HG02981 (cell line): ENCODE measurements around the gene EHBP1.

ENCODE experiments used
- ATAC-seq: cut with Tn5 transposase; IDR thresholded peaks from one replicate; pipeline ENCODE4 v1.9.1; 2021; ENCODE audit warnings: mild to moderate bottlenecking, moderate library complexity; ENCODE audit not compliant: unreplicated experiment

EHBP1 gene

DNA sequence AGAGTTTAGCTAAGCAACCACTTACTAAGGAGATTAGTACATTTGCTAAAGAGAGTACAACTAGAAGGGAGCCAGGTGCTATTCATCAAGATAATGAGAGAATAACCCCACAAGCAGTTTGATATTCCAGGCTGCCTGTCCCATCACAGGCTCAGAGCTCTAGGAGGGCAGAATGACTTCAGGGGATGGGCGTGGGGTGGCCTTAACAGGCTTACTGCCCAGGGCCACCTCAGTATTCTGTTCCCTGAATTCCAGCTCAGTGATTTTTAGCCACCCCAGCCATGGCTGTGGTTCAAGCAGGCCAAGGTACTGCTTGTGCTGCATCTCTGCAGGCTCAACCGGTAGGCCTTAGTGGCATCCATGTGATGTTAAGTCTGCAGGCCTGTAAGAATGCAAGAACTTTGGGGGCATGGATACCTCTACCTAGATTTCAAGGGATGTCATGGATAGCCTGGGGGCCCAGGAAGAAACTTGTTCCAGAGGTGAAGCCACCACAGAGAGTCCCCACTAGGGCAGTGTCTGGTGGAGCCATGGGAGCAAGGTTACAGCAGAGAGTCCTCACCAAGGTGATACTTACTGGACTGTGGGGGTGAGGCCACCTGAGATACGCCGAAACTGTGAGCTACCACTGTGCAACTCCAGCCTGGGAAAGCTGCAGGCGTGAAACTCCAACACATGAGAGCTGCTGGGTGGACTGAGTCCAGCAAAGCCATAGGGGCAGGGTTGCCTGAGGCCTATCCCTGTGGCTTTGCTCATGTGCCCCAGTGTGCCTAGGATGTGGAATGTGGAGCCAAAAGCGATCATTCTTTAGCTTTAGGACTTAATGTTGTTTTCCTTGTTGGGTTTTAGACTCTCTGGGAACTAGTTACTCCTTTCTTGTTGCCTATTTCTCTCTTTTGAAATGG is 107.7 kb downstream of the EHBP1 start:
- ATAC-seq: no peak

DNA sequence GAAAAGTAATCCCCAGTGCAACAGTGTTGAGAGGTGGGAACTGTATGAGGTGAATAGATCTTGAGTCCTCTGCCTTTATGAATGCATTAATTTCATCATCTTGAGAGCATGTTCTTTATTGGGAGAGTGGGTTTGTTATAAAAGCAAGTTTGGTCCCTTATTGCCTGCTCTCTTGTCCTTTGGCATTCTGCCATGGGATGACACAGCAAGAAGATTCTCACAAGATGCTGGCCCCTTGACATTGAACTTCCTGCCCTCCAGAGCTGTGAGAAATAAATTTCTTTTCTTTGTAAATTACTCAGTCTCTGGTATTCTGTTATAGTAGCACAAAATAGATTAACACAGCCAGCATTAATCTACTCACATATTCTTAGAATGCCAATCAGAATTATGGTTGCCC is 108.6 kb downstream of the EHBP1 start:
- ATAC-seq: no peak

DNA sequence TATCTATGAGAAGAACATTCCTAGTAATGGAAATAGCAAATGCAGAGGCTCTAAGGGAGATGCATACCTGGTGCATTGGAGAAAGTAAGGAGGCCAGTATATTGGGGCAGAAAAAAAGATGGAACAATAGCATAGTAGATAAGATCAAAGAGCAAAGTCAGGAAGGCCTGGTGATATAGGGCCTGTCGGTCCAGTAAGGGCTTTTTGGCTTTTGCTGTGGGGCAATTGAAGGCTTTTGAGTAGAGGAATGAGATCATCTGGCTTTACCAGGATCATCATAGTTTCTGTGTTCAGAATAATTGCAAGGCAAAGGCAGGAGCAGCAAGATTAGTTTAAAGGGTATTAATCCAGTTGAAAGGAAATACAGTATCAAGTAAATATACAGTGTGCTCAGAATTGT is 111.8 kb downstream of the EHBP1 start:
- no peak for ATAC-seq

DNA sequence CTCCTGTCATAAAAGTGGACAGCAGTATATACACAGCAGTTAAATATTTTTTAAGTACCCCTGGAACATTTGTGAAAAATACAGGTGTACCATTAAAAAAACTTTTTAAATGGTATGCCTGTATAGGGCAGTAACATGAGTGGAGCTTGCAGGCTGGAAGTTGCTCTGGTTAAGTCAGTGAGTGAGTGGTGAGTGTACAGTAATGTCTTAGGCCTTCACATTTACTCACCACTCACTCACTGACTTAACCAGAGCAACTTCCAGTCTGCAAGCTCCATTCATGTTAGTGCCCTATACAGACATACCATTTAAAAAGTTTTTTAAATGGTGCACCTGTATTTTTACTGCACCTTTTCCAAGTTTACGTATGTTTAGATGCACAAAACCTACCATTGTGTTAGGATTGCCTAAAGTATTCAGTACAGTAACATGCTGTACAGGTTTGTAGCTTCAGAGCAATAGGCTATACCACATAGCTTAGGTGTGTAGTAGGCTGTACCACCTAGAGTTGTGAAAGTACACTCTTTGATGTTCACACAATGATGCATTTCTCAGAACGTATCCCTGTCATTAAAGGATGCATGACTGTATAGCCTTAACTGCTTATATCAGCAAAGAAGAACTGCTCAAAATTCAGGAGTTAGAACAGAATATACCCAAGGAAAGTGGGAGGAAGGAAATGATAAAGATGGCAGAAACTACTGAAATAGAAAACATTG is 112.6 kb downstream of the EHBP1 start:
- ATAC-seq: no peak

DNA sequence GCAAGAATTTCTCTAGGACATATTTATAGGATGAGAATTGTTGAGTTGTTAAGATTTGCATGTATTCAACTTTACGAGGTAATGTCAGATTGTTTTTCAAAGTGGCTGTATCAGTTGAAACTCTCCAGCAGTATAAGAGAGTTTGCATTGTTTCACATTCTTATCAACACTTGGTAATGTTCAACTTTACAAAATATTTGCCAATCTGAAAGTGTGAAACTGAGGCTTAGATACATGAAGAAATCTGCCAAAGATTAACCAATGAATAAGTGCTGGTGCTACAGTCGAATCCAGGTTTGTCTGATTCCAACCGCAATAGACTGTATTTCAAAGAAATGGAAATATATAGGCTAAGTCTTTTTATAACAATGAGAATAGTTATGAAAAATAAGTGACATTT is 117.0 kb downstream of the EHBP1 start:
- no peak for ATAC-seq

DNA sequence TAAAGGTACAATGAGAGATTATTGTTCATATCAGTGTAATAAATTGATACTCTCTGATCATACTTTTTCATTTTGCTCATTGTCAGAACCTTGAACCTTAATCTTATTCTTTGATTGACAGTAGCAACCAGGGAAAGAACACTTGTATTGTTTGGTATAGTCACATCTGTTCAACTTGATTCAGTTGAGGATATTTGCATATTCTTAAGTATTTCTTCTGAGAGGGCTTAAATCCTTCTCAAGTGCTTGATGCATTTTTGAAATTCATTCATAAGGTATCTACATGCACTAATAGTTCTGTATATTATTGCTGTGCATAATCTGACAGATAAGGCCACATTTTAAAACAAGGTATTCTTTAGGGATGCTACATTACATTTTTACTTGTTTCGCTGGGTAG is 118.9 kb downstream of the EHBP1 start:
- ATAC-seq: no peak

DNA sequence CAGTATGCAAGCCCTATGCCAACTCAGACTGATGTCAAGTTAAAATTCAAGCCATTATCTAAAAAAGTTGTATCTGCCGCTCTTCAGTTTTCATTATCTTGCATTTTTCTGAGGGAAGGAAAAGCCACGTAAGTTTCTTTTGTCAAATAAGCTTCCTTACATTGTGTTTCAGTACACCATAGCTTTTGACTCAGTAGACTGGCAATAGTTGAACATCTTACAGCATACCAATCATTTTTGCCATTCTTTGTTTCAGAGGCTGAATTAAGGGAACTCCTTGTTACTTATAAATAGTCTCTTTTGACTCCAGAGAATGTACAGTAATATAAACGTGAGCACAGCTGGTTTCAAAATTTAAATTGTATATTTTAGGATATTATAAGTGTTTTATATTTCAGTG is 120.6 kb downstream of the EHBP1 start:
- no peak for ATAC-seq

DNA sequence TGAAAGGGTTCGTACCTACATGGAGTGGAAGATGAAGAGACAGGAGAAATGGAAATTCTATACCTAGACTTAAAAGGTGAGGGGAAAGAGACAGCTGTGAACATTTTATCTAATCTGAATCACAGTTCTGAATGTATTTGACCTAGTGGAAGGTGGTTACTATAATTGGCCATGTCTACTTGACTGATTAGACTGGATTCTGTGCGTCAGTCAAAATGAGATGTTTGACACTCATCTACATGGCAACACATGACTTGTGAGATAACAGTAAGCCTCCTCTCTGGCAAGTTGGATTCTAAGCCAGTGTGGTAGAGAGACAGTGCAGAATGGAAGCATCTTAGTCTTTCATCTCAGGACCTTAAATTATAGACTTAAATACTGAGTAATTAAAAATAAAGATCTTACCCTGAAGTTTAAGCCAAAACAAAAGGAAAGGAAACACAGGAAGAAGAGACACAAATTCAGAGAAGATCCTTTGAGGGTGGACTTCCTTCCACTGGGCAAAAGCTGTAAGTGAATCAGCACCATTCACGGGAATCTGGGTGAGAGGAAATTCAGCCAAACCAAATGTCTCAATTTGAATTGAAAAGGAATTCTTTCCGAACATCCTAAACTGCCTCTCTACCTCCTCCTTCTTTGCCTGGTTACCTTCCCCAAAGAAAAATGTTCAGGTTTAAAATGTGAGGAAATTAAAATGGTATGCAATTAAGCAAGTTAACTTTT is 121.6 kb downstream of the EHBP1 start:
- ATAC-seq: no peak

DNA sequence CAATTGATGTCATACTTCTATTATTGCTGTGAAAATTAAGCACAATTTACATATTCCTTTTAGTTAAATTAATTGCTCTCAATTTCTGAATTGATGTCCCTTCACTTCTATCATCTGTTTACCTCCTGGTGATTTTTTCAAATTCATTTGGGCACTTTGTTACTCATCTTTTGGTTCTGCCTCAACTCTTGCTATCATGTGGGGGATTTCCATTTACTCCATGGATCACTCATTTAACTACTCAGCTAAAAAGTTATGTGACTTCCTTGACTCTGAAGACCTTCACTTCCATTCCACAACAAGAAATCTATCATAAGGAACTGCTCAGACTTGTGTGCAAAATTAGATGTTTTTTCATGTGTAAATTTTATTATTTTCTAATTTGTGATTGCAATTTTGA is 126.2 kb downstream of the EHBP1 start:
- no peak for ATAC-seq

DNA sequence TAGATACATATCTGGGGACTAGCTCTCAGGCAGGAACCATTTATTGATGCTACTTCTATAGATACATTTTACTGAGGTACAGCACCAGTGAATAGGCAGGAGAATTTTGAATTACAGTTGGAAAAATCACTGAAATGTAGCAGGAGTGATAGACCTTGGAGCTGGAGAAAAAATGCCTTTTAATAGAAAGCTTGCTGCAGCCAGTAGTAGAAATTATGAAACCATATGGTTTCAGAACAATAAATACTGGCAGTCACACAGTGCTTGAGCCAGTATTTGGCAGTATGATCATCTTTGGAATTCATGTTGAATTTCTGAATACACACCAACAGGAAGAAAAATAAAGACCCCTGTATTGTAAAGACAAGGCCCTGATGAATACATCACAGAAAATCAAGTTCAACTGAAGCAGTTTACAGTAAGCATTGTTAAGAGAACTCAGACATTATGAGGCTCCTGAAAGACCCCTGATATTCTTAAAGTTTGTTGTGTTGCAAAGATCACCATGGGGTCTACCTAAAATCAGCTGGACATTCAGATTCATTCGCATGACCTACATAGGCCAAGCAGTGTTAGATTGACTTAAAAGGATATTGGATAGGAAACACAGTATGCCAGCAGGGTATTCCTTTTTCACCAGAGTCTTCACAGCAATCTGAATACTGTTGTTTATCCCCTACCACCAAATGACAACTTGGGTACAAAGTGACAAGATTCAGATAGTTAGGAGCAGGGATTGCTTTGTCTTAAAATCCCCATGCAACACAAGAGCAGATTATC is 139.0 kb downstream of the EHBP1 start:
- no peak for ATAC-seq

DNA sequence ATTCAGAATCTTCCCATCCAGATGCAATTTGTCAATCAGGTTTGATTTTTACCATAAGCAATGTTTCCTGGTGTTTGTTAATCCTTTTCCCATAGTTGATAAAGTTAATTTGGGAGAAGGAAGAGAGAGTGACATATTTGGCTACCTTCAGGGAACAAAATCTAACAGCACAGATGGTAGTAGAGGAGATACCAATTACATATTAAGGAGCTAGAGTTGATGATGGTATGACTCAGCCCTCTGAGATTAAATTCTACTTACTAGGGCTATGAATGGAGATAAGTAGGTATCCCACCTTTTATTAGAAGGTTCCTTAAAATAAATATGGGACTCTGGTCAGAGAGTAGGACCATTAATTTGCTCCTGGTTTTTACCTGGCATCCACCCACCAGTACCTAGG is 139.7 kb downstream of the EHBP1 start:
- no peak for ATAC-seq

DNA sequence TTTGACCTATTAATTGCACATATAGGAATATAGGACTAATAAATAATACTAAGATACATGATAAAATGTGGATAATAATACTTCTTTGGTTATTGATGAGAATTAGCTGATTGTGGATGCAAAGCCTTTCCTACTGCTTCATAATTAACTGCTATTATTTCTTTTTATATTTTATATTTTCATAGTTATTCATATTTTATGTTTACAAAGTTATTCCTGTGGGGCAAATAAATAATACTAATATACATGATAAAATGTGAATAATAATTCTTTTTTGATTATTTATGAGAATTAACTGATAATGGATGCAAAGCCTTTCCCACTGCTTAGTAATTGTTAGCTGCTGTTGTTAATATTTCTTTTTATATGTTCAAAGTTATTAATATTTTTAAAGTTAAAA is 146.7 kb downstream of the EHBP1 start:
- no peak for ATAC-seq

DNA sequence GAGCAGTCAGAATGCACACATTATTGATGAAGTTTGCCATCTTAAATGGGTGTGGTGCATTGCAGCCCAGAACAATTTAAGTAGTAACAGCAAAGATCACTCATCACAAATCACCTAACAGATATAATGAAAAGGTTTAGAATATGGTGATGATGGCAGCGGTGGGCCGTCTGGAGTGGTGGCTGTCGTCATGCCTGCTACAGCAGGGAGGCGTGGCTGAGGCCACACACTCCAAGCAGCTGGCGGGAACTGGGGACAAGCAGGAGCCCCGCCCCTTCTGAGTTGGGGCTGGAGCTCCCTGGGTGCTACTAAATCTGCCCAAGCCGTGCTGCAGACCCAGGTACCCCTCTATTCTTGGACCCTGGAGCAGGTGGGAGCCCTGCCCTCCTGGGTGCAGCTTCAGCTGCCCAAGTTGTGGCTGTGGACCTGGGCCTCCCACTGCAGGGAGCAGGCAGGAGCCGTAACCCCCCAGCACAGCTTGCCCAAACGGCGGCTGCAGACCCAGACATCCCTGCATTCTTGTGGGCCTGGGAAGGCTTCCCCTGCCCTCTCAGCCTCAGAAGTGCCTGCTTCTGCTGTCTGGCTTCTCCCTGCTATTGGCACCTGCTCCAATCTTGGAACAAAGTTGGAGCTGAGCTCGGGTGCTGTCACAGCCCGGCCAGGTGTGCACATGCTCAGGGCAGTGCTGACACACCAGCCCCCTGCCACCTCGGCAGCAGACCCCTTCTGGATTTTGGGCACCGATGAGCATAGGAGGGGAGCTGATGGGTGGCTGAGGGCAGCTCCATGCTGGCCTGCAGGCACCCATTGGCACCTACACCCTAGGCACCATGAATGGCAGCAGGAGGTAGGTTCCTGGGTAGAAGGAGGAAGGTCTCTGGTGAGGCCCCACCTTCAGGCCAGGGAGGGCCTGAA is 149.3 kb downstream of the EHBP1 start:
- ATAC-seq: no peak

DNA sequence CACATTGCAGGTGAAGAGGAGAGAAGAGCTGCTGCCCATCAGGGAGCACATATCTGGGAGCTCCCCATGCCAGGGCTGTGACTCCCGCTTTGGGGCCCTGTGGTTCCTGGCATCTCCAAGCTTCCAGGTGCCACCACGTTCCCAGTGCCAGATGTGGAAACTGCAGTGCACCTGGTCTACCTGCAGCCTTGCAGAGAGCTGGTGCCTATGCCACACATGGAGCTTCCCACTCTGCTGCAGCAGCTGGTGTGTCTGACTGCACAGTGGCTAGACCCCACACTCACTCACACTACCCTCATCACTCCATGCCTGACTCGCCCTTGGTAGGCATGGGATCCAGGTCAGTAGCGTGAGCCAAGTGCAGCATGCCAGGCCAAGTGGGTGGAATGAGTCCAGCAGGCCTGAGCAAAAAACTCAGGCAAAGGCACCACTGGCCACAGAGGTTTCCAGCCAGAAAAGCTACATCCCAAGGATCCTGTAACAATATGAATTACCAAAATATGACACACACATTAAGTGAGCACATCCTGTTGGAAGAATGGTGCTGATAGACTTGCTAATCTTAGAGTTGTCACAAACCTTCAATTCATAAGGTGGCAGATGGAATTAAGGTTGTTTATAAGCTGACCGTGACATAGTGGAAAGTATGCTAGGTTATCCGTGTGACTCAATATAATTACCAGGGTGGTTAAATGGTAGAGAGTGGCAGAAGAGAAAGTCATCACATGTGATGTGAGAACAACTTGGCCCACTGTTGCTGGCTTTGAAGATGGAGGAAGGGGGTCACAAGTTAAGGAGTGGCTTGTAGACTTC is 150.9 kb downstream of the EHBP1 start:
- no peak for ATAC-seq

DNA sequence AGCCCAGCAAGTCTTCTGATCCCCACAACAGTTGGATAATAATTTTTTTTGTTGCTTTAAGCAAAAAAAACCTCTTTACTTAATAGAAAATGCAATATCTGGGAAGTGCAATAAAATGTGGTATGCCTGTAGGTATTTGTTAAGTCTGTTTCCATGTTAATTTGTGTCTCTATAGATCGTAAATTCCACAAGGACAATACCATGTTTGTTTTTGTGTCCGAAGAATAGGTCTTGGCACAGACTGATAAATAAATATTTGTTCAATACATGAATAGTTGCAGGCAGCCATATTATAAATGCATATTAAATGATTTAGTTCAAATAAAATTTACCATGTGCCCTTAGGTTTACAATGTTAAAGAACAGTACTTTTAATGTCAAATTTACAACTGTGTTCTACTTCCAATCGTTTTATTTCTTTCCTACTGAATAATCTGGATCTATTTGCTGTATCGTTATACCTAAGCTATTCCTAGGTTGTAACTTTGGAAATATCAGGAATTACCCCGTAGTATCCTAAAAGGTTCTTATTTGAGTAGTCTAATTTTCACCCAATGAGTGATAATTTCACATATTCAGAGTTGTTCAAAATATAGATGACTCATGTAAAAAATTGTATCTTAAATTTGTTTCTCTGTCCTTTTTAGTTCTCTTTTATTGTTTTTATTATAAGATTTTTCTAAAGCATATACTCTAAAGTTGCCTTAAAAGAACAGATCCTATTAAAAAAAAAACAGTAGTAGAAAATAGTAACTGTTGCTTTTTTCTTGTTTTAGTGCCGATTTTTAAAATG is 151.8 kb downstream of the EHBP1 start:
- no peak for ATAC-seq

DNA sequence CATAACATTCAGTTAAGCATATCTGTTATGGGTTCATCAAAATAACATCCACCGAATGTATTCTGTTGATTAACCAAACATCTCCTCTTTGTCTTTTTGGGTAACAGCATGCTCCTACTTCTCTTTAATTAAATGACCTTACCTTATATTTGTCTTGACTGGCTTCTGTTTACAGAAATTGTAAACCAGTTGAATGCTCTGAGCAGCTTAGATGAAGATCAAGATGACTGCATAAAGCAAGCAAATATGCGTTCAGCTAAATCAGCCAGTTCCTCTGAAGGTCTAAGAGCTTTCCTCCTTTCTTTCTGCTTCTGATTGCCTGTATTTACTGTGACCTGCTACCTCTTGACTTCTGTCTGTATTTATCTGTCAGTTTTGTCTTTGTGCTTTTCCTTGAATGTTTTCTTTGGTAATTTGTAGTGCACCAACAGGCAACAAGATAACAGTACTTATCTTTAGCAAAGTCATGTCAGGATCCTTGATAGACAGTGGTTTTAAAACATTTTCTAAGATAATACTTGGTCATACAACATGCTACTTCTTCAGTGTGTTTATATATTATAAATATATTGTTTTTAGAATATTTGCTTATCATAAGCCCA is 152.8 kb downstream of the EHBP1 start:
- no peak for ATAC-seq

DNA sequence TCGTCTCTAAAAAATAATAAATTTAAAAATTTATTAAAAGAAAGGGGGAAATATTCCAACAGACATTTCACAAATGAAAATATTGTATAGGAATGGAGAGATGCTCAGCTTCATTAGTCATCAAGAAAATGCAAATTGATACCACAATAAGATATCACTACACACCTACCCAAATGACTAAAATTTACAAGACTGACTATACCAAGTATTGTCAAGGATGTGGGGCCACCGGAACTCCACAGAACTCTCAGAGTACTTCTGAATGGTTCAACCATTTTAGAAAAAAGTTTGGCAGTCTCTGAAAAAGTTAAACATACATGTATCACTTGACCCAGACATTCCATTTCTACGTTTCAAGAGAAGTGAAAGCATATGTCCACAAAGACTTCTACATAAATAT is 163.4 kb downstream of the EHBP1 start:
- ATAC-seq: no peak

DNA sequence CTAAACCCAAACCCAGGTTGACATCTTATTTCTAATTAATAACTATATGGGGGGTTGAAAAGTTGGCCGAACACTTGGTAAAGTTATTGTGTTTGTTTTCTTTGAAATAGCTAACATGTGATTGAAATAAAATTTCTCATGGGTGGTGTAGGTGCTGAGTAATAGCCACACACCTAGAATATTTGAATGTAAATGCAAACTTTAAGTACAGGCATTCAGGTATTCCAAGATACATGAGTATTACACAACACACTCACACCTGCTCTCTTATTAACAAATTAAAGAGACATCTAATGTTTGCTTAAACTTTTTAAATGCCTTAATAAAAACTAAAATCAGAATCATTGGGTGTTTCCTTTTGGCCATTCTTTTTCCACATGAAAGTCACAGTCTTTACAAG is 165.5 kb downstream of the EHBP1 start:
- no peak for ATAC-seq
